Measurements from ENCODE around the gene UGT3A1.

The UGT3A1 gene

GRCh38 chr5:35924950-35925722 lies 66.1 kb downstream of the UGT3A1 start:
- in situ Hi-C loops (cut with HindIII; ENCODE audit: low pct_ligation_motif_present, low pct_unique_long_range_greater_than_20kb, low sequenced_read_pairs), result no loop called here
- peak; percentile 42 for DNase-seq

- in situ Hi-C loops (cut with HindIII; ENCODE audit: low pct_ligation_motif_present, low pct_unique_long_range_greater_than_20kb, low sequenced_read_pairs), result no loop called here
- DNase-seq, result no peak
Measured at GRCh38 chr5:35924122-35924949, 66.9 kb downstream of the UGT3A1 start.

GRCh38 chr5:35922468-35922867 lies 68.7 kb downstream of the UGT3A1 start:
- no peak for DNase-seq
- in situ Hi-C loops (cut with HindIII; ENCODE audit: low pct_ligation_motif_present, low pct_unique_long_range_greater_than_20kb, low sequenced_read_pairs), result no loop called here

- DNase-seq, result no peak
- in situ Hi-C loops (cut with HindIII; ENCODE audit: low pct_ligation_motif_present, low pct_unique_long_range_greater_than_20kb, low sequenced_read_pairs), result no loop called here
Measured at GRCh38 chr5:35921930-35922329, 69.3 kb downstream of the UGT3A1 start.

GRCh38 chr5:35920890-35921289 lies 70.3 kb downstream of the UGT3A1 start:
- no peak for DNase-seq
- in situ Hi-C loops (cut with HindIII; ENCODE audit: low pct_ligation_motif_present, low pct_unique_long_range_greater_than_20kb, low sequenced_read_pairs), result no loop called here

- no peak for DNase-seq
- in situ Hi-C loops (cut with HindIII; ENCODE audit: low pct_ligation_motif_present, low pct_unique_long_range_greater_than_20kb, low sequenced_read_pairs), result no loop called here
Measured at GRCh38 chr5:35919191-35919590, 72.0 kb downstream of the UGT3A1 start.

GRCh38 chr5:35908814-35909213 lies 82.4 kb downstream of the UGT3A1 start:
- in situ Hi-C loops (cut with HindIII; ENCODE audit: low pct_ligation_motif_present, low pct_unique_long_range_greater_than_20kb, low sequenced_read_pairs), result no loop called here
- no peak for DNase-seq

GRCh38 chr5:35908228-35908627 lies 83.0 kb downstream of the UGT3A1 start:
- in situ Hi-C loops (cut with HindIII; ENCODE audit: low pct_ligation_motif_present, low pct_unique_long_range_greater_than_20kb, low sequenced_read_pairs), result no loop called here

GRCh38 chr5:35904443-35905132 lies 86.6 kb downstream of the UGT3A1 start:
- no peak for DNase-seq
- in situ Hi-C loops (cut with HindIII; ENCODE audit: low pct_ligation_motif_present, low pct_unique_long_range_greater_than_20kb, low sequenced_read_pairs), result no loop called here

More at GRCh38 chr5:35908228-35908627, 83.0 kb downstream of the UGT3A1 start:
- no peak for DNase-seq

GRCh38 chr5:35903631-35904203 lies 87.5 kb downstream of the UGT3A1 start:
- in situ Hi-C loops (cut with HindIII; ENCODE audit: low pct_ligation_motif_present, low pct_unique_long_range_greater_than_20kb, low sequenced_read_pairs), result no loop called here
- no peak for DNase-seq

GRCh38 chr5:35902046-35902672 lies 89.0 kb downstream of the UGT3A1 start:
- in situ Hi-C loops (cut with HindIII; ENCODE audit: low pct_ligation_motif_present, low pct_unique_long_range_greater_than_20kb, low sequenced_read_pairs), result no loop called here
- DNase-seq, result no peak
